ENCODE results near the gene AVPR2.

AVPR2 gene

DNA sequence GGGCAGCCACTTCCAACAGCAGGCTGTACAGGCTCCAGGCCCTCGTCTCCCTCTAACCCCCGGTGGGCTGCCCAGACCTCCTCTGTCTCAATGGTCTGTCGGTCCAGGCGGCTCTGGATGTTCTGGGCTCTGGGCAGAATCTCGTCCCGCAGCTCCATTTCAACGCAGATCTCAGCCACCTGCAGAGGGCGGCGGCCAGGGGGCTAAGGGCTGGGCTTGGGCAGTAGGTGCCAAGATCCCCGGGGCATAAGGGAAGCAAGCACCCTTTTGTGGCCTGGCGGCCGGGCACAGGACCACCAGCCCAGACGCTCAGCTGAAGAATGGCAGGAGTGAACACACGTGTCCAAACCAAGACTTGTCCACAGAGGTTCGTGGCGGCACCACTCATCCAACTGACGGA is 9.2 kb downstream of the AVPR2 start:
- DNase-seq (ENCODE audit: low spot score): no peak

DNA sequence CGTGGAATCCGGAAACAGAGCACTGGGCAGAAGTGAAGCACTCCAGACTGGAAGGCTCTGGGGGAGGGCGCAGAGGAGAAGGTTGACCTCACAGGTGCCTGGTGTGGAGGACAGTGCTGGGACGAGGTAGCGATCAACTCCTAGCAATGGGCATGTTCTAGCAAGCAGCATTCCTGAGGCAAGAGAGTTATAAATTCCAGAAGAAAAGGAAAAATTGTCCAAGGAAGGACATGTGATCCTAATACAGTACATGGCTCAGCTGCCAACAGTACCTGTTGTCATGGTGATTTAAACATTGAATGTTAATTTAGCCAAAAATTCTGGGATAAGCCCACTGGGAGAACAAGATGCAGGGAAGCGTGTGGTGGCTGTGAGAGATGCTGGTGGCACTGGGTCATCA is 13.4 kb downstream of the AVPR2 start:
- DNase-seq (ENCODE audit: low spot score): no peak

DNA sequence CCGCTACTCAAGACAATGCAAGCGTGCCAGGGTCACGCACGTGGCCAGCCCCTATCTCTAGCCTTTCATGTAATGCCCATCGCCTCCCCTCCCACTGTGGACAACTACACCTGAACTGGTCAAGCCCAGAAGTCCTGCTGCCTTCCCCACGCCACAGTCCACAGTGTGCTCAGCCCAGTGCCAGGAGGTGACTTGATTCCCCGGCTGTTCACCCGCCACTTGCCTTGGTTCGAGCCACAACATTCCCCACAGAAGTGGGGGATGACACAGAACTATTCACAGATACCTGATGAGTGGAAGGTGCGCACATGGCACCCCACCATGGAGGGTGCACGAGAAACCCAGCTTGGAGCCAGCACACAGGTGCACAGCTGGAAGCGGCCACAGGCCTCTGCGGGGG is 14.8 kb downstream of the AVPR2 start:
- DNase-seq (ENCODE audit: low spot score): no peak

DNA sequence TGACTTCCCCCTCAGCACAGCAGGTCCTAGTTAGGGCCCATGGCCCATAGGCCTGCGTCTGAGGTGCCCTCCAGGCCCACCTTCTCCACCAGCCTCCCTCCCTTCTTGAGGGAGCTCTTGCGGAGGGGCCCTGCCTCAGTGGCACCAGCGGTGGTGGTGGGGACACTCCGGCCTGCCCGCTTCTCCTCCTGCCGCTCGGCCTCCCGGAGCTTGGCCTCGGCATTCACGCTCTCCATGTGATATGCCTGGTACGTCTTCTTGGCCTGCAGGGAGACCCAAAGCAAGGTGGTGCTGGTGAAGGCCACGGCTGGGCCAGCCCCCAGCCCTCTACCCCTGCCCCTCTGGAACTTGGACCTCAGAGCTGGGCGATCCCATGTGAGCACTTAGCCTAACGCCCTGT is 16.1 kb downstream of the AVPR2 start:
- DNase-seq (ENCODE audit: low spot score): no peak

DNA sequence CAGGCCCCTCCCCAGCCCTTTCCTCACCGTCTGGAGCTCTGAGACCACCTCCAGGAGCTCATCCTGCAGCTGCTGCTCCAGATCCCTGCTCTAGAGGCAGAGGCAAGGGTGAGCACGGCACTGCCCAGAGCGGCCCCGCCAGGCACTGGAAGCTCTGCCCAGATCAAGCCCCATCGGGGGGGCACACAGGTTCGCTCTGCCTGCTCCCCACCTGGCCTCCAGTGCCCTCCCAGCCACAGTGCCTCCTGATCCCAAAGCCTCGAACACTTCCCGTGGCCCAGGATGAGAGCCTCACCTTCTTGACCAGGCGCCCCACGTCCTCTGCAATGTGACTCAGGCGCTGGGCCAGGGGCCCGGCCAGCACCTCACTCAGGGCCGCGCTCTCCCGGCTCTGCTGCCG is 16.6 kb downstream of the AVPR2 start:
- no peak for DNase-seq (ENCODE audit: low spot score)

DNA sequence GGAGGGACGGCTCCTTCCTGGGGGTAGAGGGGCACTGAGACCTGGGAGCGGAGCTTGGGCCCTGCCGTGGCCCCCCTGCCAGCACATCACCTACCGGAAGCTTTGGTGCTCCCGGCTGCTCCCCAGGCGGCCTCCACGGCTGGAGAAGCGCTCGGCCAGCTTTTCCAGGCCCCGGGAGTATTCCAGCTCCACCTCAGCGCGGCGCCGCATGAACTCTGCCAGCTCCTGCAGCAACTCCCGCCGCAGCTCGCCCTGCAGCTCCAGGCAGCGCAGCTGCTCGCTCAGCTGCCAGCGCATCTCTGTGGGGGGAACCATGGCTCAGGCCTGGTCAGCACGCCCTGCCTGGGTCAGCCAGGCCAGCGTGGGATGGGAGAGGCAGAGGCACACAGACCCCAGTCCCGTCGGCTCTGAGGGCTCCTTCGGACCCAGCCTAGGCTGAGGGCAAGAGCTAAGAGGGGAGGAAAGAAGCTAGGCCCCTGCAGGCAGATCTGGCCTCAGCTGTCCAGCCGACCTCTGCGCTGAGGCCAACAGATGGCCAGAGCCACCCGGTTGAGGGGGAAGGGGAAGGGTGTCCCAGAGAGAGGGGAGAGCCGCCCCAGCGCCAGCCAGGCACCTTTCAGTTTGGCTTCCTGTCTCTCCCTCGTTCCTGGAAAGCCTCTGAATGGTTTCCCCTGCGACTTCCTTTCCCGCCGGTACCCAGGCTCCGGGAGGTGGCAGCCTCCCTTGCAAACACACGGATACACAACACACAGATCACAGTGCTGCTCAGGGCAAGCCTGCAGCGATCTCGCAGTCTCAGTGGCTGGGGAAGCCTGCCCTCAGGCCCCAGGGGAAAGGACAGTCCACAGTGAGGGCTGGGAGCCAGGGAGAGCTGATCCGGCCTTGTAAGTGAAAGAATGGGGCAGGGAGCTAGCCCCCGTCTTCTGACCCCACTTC is 17.3 kb downstream of the AVPR2 start:
- DNase-seq (ENCODE audit: low spot score): no peak

DNA sequence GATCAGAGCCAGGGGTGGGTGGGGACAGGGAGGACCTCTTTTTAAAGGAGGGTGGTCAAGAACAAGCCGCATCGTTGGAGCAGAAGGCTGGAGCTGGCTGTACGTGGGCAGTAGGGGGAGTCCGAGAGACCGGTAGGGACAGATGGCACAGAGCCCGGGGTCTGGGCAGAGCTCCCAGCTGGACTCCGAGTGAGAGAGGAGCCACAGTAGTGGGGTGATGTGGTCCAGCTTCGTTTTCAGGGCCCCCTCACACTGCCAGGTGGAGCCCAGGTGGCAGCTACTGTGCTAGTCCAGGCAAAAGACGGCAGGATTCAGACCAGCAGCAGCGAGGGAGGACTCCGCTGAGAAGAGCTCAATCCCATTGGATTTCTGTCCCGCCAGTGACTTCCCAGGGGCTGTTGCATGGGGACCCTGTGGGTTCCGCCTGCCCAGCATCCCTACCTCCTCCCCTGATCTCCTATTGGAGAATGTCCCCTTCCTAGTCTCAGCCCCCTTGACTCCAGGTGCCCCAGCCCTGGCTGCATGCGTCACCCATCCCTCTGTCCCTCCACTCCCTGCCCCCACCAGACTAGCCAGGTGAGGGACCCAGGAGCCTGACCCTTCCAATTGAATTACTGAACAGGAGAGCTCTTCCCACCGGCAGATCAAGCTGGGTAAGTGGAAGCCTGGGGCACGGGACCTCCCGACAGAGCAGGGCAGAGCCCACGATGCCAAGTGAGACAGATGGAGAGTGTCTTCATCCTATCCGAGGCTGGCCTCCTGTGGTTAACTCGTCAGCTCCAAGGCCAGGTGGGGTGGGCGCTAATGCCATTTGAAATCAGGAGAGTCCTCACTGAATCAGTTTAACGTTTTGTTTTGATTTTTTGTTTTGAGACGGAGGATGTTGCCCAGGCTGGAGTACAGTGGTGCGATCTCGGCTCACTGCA is 18.7 kb downstream of the AVPR2 start:
- DNase-seq (ENCODE audit: low spot score): peak; percentile 47

DNA sequence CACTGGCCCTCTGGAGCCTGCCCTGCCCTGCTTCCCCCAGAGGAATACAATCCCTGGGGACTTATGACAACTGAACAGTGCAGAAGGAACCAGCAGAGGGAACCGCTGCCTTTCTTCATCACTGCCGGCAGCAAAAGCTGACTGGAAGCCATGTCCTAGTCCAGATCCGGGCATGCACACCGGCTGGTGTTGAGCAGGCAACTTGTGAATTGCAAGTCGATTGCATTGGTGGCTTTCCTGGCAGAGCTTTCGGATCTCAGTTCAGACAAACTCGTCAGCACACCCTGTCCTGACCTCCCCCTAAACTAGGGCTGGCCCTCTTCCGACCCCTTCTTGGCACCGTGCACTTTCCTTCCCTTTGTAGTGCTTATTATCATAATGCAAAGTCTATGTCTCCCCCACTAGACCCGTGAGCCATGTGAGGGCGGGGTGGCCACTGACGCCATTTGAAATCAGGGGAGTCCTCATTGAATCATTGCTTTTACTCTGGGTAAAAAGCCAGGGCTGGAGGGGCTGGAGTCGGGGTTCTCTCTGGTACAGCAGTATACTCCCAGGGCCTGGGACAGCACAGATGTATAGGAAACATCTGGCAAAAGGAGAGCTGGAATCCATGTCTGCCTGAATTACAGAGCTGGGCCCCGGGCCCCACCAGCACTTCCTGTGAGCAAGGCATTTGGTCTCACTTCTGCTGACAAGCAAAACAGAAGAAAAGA is 19.8 kb downstream of the AVPR2 start:
- DNase-seq (ENCODE audit: low spot score): peak; percentile 43

DNA sequence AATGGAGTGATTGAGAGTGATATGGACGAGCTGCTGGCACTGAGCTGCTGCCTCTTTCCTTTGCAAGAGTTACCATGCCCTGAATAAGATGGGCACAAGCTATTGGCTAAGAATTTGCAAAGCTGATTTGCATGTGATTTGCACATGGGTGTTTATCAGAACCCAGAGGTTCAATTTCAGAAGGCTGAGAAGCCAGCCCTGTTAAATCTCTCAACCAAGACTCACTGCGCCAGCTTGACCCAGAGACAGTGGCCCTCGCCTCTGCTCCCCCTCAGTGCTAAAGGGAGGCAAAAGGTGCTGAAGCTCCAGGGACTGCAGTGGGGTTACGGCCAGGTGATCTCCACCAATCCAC is 20.9 kb downstream of the AVPR2 start:
- DNase-seq (ENCODE audit: low spot score): no peak

DNA sequence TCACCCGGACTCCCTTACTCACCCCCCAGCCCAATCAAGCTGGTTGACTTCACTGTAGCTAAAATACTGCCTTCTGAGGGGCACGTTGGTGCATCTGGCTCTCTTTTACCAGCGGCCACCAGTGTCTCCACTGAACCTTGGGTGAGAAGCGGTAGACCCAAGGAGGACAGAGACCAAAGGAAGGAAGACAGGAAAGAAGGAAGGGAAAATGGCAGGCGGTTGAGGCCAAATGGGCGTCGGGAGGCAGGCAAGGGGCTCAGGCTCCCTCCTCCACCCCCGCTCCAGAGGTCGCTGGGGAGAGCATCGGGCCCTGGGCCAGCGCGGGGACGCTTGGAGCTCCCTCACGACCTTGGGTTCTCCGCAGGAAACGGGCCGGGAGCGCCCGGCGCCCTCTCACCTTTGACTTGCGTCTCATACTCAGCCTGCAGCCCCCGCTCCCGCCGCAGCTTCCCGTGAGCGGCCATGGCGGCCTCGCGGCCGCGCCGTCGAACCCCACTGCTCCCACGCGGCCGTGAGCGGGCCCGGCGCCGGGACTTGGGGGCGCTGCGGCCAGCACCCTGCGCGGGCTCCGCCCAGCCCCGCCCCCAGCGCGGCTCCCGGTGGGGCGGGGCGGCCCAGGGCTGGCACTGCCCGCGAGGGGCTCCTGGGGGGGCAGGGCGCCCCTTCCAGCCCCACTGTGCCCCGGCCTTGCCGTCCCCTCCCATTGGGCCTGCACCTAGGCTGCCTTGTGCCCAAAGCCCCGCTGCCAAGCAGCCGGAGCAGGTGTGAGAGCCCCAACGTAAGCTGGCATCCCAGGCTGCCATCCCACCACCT is 21.5 kb downstream of the AVPR2 start, which contains the start of gene ARHGAP4:
TSS of gene ARHGAP4 (minus strand) at position 526 of the 813 bp plus-strand sequence. CDS start at position 464, 62 bp downstream.
- peak; percentile 26 for DNase-seq (ENCODE audit: low spot score)

DNA sequence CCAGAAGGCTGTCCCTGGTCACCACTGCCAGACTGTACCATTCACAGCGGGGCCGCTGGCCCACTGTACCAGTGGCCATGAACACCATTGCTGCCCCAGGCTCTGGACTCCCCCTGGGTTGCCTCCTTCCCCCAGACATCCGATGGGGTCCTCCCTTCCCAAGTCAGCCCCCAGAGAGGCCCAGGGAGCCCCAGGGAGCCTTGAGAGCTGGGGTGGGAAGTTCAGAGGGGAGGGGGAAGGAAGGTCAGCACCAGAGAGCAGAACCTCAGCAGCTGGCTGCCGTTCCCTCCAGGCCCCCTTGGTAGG is 22.0 kb downstream of the AVPR2 start:
- peak; percentile 4 for DNase-seq (ENCODE audit: low spot score)

DNA sequence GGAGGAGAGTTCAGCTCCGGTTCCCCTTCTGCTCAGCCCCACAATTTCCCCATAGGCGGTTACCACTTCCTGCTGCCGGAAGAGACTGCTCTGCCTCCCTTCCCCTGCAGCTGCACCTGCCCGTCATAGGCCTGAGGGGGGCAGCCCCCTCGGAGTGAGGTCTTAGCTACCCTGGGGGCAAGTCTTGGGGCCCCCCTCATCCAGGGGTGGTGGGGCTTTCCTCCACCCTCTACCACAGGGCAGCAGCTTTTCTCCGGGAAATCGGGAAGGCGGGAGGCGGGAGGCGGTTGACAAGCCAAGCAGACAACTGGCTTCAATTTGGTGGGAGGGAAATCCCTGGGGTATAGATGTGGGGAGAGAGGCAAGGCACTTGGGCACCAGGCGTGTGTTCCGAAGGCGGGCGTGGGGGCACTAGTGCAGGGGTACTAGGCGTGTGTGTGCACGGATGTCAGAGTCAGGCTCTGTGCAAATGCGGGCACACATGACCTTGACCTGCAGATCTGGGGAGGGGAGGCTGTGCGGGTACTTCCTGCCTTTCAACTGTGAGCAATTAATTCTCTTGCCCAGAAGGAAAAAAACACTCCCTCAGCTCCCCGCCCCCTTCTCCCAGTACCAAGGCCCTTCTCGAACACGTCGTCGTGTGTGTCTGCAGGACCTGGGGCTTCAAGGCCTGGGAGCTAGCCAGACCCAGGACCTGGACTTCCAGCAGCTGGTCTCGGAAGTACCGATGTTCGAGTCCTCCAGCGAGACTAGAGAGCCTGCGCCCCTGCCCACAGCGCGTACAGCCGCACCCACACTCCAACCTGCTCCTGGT is 22.6 kb downstream of the AVPR2 start:
- DNase-seq (ENCODE audit: low spot score): peak; percentile 52

DNA sequence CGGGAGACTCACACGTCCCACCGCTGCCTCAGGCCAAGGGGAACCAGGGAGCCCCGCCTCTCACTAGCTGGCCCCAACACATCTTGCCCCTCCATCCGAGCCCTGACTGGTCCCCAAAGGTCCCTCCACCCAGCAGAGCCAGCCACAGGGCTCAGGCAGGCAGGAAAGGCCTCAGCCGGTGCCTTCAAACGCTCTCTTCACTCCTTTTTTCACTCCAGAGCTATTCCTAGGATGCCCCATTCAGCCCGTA is 23.1 kb downstream of the AVPR2 start:
- DNase-seq (ENCODE audit: low spot score): no peak

DNA sequence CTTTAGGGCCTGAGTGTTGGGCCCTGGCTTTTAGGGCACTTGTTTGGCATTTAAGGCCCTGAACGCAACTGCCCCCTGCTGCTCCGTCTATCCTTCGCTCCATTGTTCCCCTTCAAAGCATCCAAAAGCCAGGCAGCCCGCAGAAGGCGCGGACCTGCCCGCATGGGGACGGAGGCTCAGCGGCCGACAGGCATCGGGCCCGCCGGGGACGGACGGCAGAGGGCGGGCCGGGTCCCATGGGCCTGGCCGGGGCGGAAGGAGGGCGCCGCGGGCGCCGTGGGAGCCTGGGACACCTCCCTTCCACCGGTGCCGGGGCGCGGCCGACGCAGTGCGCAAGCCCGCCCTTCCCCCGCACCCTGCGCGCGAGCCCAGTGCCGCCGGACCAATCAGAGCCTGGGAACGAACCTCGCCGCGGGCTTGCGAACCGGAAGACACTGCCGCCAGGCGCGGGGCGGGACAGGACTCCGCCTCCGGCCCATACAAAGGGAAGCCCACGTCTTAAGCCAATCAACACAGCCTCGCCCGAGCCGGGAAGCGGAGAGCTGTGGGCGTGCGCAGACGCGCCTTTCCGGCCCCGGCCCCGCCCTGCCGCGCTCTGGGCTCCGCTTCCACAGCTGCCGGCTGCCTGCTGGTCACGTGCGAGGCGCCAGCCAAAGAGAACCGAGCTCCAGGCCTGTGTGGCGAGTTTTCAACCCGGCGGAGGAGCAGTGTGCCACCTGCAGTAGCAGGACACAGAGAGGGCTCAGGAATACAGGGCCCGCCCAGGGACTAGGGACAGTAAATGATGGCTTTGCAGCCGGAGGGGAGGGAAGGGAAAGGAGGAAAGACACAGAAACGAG is 23.7 kb downstream of the AVPR2 start:
- DNase-seq (ENCODE audit: low spot score): peak; percentile 98

DNA sequence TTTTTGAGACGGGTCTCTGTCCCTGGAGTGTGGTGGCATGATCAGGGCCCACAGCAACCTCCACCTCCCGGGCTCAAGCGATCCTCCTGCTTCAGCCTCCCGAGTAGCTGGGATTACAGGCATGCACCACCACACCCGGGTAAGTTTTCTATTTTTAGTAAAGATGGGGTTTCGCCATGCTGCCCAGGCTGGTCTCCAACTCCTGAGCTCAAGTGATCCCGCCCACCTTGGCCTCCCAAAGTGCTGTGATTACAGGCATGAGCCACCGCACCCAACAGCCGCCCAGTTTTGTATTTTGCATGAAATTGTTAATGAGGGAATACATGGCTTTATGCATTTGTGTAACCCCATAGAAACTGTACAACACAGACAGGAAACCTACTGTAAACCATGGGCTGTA is 24.4 kb downstream of the AVPR2 start:
- no peak for DNase-seq (ENCODE audit: low spot score)

DNA sequence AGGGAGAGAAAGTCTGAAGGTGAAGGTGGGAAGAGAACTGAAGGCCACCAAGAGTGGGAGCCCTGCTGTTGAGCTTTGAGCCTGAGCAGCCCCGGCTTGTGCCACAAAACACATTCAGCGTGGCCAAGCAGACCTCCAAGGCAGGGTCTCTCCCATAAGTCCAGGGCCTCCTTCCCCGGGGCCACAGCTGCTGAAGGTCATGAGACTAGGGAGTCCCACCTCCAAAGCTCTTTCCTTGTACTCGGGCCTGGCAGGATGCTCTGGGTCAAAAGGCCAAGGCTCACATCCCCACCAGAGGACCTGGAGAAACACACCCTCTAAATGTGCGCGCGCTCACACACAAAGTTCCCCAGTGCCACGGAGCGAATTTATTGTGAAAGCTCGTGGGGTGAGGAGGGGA is 25.1 kb downstream of the AVPR2 start:
- DNase-seq (ENCODE audit: low spot score): no peak

DNA sequence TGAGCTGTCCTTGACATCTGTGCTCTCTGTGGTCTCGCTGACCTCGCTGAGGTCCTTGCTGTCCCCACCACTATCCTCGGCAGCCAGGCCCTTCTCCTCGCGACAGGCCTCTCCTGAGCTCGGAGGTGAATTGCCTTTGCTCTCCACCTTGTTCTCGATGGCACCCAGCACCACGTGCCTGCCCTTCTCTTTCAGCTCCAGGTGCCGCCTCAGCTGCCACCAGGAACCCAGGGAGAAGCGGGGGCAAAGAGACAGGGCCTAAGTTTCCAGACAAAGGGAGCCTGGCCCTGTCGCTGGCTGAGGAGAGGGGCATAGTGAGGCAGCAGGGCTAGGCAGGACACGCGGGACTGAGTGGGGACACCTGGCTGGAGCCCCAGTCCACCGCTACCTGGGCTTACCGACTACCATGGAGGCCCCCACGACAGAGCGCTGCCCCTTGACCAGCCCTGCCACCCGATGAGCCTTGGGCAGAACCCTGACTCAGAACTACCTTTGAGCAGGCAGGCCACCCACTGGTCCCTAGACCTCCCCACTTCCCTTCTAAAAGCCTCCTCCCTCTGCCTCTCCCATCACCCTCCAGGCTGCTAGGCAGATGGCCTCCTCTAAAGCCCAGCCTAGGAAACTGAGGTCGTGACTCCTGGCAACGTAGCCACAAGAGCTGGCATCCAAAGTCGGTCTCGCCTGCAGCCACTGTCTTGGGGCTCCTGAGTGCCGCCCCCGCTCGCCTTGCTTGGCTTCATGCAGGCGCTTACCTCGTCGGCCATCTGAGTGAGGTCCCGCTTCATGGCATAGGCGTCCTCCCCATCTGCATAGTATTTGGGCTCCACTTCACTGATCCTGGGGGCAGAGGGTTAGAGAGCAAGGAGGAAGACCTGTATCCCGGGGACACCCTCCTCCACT is 25.8 kb downstream of the AVPR2 start:
- no peak for DNase-seq (ENCODE audit: low spot score)

DNA sequence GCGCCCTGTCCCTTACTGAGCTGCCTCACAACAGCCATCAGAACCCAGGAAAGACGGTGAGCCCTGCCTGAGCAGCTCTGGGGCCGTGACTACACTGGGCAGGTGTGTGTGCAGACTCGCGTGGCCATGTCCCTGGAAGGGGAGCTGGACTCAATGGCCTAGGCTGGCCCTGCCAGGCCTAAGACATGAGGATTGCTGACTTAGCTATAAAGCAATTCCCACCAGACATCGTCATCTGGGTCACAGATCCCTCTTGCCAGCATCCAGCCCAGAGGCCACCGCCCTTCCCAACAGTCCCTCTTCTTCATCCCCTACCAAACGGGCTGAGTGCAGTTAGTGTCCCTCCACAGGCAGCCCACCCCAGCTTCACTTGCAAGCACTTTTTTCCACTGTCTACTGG is 26.7 kb downstream of the AVPR2 start:
- no peak for DNase-seq (ENCODE audit: low spot score)

DNA sequence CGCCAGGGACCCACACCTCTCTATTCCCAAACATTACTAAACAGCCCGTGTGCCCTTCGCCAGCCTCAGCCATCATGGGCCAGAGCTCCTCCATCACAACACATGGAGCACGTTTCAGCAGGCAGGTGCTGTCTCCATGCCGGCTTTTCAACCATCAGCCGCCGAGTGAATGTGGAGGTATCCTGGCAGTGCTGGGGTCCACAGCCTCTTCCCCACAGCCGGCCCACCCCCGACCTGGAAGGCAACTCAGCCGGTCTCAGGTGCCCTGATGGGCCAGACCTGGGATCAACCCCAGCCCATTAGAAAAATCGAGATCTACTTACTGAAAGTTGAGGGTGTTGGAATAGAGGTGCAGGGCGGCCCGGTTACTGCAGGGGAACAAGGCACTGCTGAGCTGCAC is 27.3 kb downstream of the AVPR2 start:
- no peak for DNase-seq (ENCODE audit: low spot score)

All from kidney tubule cell (primary cell).